NCI-H524 (cell line): ENCODE data around the gene GPR31.

Source experiments
- DNase-seq, 2 experiments: peaks; one replicate each; lab custom pipeline; 2025; lab: John Stamatoyannopoulos, UW

The GPR31 gene

DNA sequence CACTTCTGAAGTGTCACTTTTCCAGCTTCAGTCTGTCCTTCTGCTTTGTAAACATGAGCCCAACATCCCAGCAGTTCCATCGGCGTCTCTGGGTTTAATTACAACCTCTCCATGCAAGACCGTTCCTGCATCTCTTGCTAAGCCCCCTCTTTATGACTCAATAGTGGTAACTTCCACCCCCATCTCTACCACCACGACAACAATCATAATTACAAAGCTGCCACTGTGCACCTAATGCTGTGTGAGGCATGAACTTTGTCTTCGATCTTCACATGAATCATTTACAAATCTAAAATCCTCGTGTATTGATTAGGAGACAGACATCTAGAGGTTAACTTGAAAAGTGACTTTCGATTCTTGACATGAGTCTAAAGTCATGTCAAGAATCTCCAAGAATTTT, 39.8 kb downstream of the GPR31 start:
- DNase-seq = no peak

DNA sequence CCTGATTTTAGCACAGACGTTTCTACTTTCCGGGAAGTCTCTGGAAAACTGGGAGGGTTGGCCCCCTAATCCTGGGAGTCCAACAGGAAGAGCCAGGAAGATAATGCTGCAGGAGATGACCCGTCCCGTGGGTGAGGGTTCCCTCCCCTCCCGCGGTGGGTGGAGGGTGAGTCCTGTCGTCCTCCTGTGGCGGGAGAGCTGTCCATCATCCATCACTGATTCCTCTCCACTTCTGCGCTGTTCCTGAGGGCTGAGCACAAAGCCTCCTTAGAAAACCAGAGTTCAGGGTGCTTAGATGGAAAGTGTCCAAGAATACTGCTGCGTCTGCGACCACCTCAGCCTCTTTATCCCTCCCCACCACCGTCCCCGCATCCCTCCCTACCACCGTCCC, 40.9 kb downstream of the GPR31 start:
- DNase-seq = no peak

DNA sequence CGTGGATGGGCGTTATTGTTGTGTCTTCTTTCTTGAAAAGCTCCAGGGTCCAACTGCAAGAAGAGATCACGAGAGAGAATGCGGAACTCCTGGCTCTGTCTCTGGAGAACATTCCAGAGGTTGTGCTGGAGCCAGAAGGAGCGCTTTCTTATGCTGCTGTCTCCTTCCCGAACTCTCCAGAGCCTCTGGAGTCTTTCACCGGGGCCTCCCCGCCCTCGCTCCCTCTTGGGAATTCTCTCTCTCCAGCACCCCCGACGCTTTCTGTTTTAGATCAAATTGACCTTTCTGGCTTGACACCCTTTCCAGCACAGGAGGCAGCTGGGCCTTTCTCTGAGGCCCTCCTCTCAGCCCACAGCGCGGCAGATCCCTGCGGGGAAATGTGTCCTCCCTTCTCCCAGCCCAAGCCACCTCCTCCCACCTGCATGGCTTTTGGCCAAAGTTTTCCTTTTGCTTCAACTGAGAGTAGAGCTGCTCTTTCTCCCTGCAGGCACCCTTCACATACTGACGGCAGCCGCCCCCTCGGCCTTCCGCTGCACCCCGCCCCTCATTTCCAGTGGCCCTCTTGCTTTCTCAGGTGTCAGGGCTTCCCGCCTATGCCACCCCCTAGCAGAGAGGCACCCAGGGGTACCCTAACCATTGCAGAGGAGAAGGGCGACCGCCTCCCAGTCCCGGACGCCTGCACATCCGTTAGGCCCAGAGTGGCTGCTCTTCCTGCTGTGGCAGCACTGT, 41.5 kb downstream of the GPR31 start:
- DNase-seq = no peak

DNA sequence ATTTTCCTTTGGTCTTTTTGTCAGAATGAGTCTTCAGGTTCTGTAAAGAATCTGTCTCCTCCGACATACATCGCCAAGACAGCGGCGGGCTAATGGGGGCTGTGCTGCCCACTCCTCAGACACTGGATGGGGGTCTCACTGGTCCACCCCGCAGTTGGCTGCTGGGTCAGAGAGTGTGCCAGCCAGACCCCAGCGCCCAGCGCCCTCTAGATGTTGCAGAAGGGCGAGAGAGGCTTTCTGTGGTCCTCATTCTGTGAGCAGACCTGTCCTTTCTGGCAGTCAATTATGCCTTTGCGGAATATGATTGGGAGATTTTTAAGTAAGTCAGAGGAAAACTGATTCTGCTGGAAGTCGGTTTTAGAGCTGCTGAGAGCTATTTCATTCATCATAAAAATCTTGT, 42.7 kb downstream of the GPR31 start:
- no peak for DNase-seq

DNA sequence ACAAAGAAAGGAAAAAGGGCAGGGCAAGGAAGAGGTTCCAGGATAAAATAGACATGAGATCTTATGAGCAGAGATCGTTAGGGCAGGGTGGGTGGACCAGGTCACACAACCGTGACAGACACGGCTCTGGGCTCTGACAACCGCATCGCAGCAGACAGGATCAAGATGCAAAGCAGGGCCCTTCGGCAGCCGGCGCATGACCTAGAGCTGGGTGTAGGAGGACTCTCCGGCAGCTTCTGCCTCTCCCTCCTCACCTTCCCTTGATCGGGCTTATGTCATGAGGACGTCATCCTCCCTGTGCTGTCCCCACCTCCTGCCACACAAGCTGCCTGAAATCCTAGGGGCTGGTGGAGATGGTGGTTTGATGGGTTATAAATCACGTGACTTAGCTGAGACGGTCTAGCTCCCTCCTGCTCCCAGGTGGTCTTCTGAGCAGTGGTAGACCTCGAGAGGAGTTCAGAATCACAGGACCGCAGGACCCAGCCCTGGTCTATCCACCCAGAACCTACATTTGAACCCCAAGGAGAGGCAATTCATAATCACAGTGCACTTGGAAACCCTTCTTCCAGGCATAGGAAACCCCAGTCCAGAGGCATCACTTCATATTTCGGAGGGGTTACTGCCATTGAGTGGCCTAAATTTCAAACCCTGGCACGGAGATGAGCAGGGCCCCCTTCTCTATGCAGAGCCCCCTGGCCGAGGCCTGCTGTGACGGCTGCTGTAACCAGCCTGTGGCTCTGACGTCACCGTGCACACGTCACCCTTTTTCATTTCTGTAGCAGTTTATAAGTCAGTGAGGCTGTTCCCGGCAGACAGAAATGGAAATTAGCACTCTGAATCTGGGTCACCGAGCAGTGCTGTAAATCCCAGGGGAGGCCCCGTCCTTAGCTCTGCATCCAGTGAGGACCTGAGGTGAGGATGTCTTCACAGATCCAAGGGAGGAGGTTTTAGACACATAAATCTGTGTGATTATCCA, 43.6 kb downstream of the GPR31 start:
- no peak for DNase-seq

DNA sequence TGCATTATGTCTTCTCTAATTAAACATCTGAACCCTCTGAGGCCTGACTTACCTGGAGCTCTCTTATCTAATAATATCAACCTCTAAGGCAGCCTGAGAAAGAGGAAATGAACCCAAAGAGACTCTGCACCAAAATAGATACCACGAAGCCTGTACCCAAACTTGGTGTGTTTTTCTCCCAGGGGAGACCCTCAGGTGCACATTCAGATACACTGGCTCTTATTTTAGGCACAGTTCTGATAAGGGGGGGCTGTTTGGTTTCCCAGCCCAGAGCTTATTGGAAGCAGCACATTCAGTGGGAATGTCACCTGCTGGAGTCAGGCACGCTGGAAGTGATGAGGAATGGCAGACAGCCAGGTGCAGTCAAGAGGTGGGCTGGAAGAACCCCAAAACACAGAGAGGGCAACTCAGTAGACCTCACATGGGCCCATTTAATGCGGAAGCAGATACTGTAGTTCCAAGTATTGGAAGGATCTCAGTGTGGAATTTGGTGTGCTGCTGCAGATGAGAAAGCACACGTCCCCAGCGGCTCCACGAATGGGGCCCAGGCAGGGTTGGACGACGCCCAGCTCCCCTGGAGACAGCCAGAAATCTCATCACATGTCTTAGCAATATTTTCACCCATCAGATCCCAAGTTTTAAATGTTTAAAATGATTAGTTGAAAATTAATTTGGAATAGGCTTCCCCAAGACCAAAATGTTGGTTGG, 44.6 kb downstream of the GPR31 start:
- no peak for DNase-seq

DNA sequence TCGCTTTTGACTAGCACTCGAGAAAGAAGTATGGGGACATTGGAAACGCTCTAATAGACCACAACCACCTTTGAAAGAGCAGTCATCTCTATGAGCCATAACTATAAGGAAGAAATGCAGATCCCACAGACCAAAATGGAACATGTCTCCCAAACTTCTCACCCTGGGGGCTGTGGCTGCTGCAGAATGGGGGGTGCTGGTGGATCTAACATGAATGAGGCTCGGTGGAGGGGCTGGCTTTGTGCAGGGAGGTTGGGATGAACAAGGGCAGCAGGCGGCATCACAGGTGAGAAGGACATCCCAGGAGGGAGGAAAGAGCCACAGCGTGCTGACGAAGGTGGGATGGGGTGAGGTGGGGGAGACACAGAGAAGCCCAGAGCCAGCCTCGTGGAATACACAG, 45.4 kb downstream of the GPR31 start:
- DNase-seq = no peak

DNA sequence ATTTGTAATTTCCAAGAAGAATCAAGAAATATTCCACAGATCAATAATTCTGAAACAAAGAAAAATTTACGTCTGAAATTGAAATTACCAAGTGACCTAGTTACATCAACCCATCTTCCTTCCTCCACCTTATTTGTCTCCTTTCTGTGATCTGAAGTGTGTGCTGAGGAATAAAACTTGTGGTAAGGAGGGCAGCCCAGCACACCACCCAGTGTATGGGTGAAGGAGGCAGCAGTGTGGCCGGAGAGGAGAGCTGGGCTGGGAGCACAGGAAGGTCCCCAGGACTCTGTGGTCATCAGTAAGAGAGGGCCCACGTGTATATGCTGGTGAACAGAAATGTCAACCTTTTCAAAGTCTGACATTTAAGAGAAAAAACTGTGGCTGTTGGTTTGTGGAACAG, 46.2 kb downstream of the GPR31 start:
- no peak for DNase-seq

DNA sequence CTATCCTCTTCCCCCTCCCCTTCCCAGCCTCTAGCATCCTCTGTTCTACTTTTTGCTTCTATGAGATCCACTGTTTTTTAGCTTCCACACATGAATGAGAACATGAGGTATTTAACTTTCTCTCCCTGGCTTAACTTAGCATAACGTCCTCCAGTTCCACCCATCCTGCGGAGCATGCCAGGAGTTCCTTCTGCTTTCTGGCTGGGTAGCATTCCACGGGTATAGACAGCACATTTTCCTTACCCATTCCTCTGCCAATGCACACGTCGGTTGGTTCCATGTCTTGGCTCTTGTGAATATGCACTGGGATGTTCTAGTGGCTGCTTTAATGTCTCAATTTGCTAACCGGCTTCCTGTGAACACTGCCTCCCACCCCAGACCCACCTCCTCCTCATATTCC, 48.1 kb downstream of the GPR31 start:
- no peak for DNase-seq

DNA sequence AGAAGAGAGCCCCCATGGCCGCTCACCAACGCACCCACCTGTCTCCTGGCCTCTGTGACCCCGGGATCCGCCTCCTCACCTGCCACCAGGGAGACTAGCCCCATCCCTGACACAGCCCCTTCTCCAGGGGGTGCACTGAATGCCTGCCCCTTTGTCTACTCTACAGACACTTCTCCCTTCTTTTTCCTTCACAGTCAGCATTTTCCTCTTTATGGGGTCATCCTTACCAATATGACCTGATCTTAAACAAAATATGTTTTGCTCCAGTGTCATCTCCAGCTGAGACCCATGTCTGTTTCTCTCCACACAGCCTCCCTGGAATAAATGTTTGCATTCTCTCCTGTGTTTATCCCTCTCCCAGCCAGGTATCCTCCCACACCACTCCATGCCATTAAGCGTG, 49.5 kb downstream of the GPR31 start:
- DNase-seq = no peak

DNA sequence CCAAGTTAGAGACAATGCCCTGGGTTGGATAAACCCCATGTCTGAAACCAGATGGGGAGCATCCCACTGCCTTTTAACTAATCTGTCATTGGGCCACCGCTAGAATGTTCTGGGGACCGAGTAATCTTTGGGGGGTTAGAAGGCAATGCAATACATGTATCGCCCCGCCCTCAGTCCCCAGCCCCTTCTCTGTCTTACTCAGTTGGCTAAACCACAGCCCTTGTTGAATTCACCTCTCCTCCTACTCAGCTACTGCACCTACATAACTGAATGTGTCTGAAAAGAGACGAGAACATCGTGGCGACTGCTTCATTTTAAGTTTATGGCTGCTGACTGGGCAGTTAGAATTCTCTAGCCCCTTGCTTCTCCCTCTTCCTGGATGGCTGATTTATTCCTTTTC, 50.0 kb downstream of the GPR31 start:
- DNase-seq = no peak

DNA sequence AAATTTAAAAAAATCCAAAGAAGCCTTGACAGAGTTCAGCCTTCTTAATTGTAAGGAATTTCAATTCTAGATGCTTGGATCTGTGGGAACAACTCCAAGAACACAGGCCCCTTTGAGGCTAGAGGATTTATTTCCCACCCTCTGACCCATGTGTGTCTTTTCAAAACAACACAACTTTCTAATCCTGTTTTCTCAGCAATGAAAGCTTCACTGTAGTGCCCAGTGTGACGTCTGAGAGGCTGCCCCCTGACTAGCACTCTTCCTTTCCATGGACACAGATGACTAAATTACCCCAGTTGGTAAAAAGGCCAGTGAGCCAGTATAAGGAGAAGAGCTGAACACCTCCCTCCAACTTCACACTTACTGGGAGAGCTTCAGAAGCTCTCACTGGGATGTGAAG, 51.4 kb downstream of the GPR31 start:
- DNase-seq = no peak
